GM04504 (cell line): ENCODE measurements around the gene AVEN.
A peak's percentile ranks its signal among the peaks of the same experiment; 100 is the strongest.
"Not testable (repeated sequence)": the region's sequence is repeated elsewhere in the genome, so short reads cannot be mapped to it uniquely, and the experiment has no call there.

Experiments used
- DNase-seq: peaks from one replicate; pipeline ENCODE4 v3.0.0-alpha.2; 2012; ENCODE audit warnings: low read depth

AVEN gene

GRCh38 chr15:34039790-34040113 lies 748 bp upstream of the AVEN start:
- DNase-seq = no peak

GRCh38 chr15:34038023-34038870 lies 757 bp downstream of the AVEN start:
- DNase-seq = peak; percentile 43

GRCh38 chr15:34031987-34032760 lies 6.8 kb downstream of the AVEN start:
- no peak for DNase-seq

- no peak for DNase-seq
Observed at GRCh38 chr15:34027606-34028005, 11.4 kb downstream of the AVEN start.

GRCh38 chr15:34025252-34025651 lies 13.8 kb downstream of the AVEN start:
- DNase-seq = no peak

- DNase-seq = no peak
Observed at GRCh38 chr15:34023907-34024306, 15.1 kb downstream of the AVEN start.

GRCh38 chr15:34019369-34019990 lies 19.5 kb downstream of the AVEN start:
- no peak for DNase-seq

GRCh38 chr15:34018738-34019137 lies 20.3 kb downstream of the AVEN start:
- not testable (repeated sequence) for DNase-seq

- no peak for DNase-seq
Observed at GRCh38 chr15:34018021-34018645, 20.9 kb downstream of the AVEN start.

GRCh38 chr15:34014556-34014955 lies 24.4 kb downstream of the AVEN start:
- no peak for DNase-seq

- no peak for DNase-seq
Observed at GRCh38 chr15:34013746-34014145, 25.3 kb downstream of the AVEN start.

GRCh38 chr15:34012461-34013028 lies 26.5 kb downstream of the AVEN start:
- DNase-seq = no peak

GRCh38 chr15:34011481-34011880 lies 27.5 kb downstream of the AVEN start:
- no peak for DNase-seq

GRCh38 chr15:34010921-34011320 lies 28.1 kb downstream of the AVEN start:
- no peak for DNase-seq

- DNase-seq = no peak
Observed at GRCh38 chr15:34009656-34010055, 29.3 kb downstream of the AVEN start.

GRCh38 chr15:34006381-34006780 lies 32.6 kb downstream of the AVEN start:
- no peak for DNase-seq

- no peak for DNase-seq
Observed at GRCh38 chr15:34001536-34001935, 37.5 kb downstream of the AVEN start.

GRCh38 chr15:33995666-33996065 lies 43.3 kb downstream of the AVEN start:
- DNase-seq = not testable (repeated sequence)

- DNase-seq = no peak
Observed at GRCh38 chr15:33994005-33994615, 44.9 kb downstream of the AVEN start.

- no peak for DNase-seq
Observed at GRCh38 chr15:33988384-33988783, 50.6 kb downstream of the AVEN start.

- no peak for DNase-seq
Observed at GRCh38 chr15:33987444-33987843, 51.6 kb downstream of the AVEN start.

- no peak for DNase-seq
Observed at GRCh38 chr15:33985751-33986150, 53.3 kb downstream of the AVEN start.
